HG03066 (cell line): ENCODE data around the gene GATM.
"Not testable (repeated sequence)": the region's sequence is repeated elsewhere in the genome, so short reads cannot be mapped to it uniquely, and the experiment has no call there.

Source experiments
- ATAC-seq: cut with Tn5 transposase; IDR thresholded peaks from one replicate; pipeline ENCODE4 v1.9.1; 2021; ENCODE audit warnings: low read depth; ENCODE audit not compliant: unreplicated experiment

Gene GATM

DNA sequence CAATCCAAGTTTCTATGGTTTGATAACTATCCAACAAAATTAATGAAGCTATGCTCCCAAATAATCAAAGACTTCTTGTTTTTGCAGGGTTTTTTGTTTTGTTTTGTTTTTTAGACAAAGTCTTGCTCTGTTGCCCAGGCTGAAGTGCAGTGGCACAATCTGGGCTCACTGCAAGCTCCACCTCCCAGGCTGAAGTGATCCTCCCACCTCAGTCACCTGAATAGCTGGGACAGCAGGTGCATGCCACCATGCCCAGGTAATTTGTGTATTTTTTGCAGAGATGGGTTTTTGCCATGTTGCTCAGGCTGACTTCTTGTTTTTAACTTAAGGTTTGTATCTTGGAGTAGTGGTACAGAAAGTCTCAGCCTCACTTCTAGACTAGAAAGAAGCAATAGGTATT is 11.0 kb upstream of the GATM start:
- no peak for ATAC-seq

DNA sequence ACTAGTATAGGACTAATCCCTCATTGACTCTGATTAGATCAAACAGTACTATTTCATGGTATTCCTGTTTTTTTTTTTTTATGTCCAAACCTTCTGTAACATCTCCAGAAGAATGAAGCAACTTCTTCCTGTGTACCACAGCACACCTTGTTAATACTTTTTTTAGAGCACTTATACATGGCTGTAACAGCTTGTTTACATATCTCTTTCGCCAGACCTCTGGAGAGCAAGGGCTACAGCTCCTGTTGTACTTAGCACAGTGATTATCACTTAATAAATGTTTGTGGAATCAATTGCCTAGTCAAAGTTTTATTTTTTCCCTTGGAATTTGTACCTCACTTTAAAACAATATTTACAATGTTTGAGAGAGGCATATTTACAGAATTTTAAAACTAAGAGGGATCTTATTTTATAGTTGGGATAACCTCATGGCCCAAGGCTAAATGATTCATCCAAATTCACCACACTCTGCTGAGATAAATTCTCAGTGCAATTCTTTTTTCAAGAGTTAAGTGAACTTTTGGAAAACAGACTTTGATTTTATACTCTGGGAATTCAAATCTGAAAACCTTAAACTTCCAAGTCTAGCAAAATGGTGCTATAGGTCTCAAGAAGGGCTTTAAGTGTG is 9.2 kb upstream of the GATM start:
- no peak for ATAC-seq

DNA sequence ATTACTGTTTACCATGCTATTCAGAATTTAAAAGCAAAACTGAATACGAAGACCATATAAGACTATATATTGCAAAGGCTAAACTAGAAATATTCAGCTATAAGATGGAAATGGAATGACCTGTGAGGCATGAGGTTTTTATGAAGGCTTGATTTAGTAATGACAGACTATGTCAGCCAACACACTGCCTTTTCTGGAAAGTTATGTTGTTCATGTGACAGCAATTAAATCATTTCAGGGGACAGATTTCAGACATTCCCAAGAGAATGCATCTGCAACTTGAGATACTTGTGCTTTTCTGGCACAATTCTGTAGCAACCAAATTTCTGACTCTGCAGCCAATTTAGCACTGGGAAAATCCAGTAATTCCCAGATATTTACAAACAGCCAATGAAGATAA is 8.6 kb upstream of the GATM start:
- ATAC-seq: no peak

DNA sequence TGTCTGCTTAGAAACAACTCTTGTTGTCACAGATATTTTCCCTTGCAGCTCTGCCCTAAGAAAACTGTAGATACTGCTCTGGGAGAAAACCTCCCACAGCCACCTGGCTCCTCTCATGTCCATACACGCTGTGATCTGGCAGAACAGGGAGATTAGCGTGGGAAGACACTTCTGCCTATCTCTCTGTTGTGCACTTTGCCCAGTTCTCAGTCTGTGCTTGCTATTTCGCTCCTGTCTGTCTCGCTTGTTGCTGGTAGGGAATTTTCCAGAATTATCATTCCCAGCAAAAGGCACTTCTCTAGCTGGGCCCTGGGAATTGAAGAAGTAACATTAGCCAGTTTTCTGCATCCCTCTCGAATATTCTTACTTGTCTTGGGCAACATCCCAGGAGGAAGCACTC is 8.1 kb upstream of the GATM start:
- ATAC-seq: no peak

DNA sequence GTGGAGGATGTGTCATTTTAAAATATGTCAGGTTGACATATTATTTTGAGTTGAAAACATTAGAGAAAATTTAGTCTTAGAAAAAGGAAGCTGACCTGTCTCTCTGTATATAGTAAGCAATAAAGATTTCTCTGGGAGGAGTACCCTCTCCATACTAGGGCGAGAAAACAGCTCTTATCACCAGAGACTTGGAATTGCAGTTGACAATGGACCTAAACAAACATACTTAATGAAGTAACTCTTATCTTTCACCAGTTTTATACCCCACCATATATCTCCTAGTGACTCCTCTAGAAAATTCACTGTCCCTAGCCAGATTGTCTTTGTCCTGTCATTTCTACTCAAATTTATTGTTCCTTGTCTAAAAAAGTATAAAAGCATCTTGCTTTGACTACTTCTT is 7.2 kb upstream of the GATM start:
- no peak for ATAC-seq

DNA sequence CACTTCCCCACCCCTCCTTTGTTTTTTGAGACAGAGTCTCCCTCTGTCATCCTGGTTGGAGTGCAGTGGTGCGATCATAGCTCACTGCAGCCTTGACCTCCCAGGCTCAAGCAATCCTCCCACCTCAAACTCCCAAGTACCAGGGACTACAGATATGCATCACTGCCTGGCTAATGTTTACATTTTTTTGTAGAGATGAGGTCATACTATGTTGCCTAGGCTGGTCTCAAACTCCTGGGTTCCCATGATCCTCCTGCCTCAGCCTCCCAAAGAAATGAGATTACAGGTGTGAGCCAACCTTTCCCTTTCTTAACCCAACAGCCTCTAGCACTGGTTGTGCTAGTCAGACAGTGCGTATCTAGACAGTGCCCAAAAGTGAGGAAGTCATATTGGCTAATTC is 6.4 kb upstream of the GATM start:
- ATAC-seq: no peak

DNA sequence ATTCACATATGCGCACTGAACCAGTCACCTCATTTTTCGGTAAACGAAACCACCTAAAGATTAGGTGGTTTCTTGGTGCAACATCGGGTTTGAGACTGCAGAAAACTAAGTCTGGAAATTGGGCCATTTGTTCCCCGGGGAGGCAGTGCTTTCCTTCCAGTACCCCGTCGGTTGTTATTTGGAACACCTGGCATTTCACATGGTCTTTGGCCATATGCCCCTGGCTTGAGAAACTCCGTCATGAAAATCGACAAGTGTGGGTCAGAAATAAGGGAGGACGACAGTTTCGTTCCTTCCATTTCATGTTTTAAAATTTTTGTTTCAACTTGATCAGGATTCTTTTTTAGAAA is 544 bp upstream of the GATM start:
- no peak for ATAC-seq

DNA sequence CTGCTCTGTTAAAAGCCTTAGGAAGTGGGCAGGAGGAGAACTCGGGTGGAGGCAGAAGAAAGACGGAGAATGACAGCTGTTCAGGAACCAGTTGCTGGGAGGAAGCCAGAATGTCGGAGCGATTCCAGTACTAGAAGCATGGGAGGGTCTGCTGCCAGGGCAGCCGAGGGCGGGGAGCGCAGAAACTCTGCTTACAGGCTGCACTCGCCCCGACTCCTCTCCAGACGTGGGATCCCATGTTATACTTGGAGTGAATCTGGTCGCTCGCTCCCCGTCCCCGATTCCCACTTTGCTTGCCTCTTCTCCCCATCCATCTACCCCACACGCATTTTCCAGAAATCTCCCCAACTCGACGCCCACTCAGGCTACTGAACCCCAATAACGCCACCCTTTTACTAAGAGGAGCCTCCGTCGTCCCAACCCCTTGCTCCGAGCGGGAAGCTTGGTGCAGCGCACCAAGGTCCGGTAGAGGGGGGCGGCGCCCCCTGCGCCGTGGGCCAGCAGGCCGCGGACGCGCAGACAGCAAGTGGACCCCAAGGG is 665 bp downstream of the GATM start:
- peak; percentile 20 for ATAC-seq

DNA sequence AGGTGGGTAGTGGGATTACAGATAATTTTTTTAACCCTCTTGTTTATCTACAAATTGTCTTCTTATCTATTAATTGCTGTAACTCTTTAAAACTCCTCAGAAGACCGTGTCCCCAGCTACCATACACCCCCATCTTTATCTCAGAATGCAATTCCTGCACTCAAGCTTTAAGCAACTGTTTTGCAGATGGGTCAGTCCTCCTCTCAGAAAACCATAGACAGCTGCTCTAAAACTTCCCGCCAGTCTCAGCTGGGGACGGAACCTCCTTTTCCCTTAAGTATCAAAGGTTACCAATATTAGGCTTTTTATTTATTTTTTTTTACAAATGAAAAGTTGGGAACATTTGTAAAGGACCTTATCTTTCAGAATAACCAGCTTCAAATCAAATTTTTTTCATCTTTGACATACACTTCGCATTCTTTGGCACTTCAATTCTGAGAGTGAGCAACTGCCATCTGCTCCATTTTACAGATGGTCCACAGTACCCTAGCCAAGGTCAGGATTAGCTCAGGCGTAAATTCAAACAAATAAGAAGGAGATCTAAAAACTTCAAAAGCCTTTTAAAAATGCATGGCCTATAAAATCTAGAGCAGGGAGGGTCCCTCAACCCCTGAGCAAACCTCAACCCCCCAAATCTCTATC is 1.3 kb downstream of the GATM start:
- ATAC-seq: no peak

DNA sequence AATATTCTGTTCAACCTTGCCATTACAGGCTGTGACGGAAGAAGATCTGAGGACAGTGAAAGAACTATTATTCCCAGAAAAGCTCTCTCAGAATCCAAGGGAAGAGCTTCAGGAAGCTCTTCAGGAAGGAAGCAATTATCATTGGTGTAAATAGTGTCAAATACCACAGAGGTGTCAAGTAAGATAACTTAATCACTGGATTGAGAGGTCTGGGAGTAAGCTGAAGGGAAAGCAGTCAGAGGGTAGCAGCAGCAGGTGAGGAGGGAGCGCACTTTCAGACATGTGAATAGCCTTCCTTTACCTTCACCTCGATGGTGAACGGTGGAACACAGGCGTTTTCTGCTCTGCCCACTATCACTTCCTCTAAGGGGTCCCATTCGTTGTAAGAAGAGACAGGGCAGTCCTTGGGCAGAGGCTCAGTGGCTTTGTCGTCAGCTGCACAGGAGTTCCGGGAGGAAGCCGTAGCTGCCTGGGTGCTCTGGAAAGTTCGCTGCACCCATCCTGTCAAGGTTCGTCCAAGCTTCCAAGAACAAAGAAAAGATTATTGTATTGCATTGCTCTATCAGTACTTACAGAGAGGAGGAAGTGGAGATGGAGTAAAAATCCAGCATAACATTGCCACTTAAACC is 1.9 kb downstream of the GATM start:
- no peak for ATAC-seq

DNA sequence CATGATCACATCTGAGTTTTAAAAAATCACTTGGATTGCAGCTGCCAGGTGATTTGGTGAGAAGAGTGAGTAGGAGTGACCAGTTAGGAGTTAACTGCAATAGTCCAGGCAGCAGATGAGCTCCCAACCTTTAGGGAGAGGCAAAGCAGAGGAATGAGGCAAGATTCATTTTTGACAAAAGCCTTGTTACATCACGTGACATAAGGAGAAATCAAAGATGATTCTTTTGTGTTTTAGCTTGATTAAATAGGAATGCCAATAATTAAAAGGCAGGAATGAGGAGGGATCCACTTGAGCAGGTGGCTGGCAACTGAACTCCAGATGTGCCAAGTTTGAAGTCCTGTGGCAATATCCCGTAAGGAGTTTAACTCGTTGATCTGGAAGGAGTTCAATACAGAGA is 2.5 kb downstream of the GATM start:
- ATAC-seq: no peak

DNA sequence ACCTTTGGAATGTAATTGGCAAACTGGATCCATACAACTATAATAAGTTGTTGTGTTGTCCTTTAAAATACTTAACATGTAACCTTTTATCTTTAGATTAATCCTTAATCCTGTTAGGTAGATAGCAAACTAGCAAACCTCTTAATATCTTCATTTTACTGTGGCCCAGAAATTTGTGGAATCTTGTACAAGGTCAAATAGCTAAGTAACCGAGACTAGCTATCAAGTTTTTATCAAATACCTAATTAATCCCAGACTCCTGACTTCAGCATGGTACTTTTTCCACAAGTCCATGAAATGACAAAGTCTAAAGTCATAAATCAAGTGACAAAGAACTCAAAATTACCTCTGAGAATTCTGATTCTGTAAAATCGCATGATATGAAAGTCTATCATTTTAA is 4.4 kb downstream of the GATM start:
- ATAC-seq: no peak

DNA sequence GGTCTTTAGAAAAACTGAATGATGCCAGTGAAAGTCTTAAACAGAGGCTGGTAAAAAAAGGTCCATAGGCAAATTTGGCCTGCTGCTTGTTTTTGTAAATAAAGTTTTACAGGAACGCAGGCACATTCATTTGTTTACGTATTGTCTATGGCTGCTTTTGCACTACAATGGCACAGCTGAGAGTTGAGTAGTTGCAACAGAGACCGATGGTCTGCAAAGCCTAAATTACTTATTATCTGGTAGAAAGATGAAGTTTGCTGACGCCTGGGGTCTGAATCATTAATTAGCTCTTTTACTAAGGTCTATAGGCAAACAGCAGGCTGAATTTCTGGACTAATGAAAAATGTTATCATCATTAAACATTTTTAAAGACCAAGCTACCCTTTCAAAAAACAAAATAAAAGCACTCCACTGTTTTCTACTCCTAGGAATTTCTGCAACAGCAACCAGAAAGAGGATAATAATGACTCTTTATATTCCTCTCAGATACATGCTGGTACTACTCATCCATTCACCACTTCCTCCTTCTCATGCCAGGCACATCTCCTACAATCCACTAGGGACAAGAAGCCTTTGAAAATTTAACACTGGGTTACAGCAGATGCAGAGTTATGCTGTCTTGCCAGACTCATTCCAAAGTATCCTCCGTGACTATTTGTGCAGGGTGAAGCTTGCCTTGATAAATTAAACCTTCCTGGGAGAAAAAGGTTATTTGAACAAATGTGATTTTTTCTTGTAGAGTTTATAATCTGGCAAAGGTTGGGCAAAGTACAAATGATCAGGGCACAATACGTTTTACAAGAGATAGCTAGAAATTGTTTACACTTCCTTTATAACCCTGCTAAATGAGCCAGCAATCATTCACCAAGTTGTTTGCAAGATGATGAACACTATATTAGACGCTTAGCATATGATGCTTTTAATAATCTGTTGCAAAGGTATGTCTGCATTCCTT is 6.0 kb downstream of the GATM start:
- ATAC-seq: no peak

DNA sequence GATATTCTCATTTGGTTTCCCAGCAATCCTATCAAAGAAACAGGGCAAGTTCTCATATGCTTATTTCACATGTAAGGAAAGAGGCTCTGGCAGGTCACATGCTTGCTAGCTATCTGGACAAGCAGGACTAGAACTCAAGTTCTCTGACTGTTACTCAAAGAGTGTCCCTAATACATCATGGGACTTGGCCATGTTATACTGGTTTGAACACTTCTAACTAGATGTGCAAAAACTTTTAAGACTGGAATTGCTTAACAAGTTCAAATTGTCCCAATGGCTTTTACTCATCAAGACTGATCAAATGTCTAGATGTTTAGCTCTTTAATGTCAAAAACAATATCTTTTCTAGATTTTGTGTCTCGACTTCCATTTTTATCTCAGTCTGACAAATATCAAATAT is 6.8 kb downstream of the GATM start:
- ATAC-seq: no peak

DNA sequence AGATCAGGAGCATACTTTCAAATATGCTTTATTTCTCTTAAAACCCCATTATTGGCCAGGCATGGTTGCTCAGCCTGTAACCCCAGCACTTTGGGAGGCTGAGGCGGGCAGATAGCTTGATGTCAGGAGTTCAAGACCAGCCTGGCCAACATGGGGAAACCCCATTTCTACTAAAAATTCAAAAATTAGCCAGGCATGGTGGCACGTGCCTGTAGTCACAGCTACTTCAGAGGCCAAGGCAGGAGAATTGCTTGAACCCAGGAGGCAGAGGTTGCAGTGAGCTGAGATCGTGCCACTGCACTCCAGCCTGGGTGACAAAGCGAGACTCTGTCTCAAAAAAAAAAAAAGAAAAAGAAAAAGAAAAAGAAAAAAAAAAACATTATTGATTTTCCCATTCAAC is 8.3 kb downstream of the GATM start:
- ATAC-seq: not testable (repeated sequence)

DNA sequence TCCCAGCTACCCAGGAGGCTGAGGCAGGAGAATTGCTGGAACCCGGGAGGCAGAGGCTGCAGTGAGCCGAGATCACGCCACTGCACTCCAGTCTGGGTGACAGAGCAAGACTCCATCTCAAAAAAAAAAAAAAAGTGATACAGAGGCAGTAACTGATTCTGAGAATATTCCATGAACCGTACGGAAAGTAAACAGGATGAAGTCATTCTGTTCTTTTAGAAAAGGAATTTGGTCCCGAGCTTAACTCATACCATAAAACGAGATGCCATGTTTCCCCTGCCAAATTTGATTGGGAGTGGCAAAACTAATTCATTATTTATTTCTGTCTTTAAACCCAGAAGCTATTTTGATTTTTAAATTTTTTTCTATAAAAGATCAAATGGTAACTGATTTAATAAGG is 11.1 kb downstream of the GATM start:
- ATAC-seq: not testable (repeated sequence)

DNA sequence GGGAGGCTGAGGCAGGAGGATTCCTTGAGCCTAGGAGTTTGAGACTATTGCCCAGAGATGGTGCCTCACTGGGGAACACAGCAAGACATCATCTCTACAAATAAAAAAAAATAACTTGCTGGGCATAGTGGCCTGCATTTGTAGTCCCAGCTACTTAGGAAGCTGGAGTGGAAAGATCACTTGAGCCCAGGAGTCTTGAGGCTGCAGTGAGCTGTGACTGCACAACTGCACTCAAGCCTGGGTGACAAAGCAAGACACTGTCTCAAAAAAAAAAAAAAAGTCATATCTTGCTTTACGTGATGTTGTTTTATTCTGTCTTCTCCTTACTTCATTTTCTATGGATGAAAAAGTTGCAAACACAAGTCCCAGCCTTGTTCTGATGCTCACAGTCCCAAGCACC is 14.1 kb downstream of the GATM start:
- no peak for ATAC-seq

DNA sequence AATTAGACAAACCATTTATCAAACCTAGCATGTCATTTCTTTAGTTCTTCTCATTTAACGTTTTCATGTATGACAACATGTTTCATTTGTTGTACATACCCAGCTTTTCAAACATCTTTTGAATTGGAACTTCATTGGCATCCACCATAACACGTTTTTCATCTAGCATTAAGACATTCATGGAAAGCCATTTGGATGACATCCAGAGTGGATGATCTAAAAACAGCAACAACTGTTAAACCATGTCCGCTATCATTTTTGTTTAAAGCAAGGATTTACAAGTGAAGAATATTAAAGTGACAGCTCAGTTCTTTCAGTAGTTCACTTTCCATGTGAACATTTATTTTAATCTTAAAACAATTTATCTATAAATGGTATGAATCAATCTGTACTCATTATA is 14.5 kb downstream of the GATM start:
- no peak for ATAC-seq

DNA sequence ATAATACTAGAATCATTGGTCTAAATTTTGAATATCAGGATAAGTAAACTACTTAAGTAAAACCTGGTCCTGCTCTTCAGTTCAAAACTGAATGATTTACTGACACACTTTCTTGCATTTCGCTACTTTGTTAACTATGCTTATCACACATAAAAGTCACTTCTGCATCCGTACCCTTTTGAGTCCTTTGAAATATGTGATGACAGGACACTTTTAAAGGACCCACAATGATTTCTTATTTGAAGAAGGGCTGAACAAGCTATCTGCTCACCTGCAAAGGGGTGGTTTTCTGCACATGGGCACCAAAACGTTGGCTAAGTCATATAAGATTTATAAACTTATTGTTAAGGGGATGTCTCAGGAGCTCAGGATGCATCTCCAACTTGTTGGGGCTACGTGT is 15.0 kb downstream of the GATM start:
- no peak for ATAC-seq

DNA sequence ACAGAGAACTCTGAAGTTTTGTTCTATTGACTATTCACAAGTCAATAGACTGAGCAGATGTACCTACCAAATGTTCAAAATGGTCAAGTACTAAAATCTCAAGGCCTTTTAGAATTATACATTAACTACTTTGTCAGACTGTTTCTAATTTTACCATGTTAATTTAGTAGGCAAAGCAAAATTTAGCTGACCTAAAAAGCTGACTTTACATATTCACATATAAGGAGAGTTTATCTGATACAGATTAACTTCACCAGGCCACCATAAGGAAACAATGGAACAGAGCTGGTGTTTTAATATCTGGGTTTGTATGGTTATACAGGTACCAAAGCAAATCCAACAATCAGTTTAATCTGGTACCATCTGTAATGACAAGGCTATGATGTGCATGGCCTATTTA is 15.9 kb downstream of the GATM start:
- ATAC-seq: no peak

DNA sequence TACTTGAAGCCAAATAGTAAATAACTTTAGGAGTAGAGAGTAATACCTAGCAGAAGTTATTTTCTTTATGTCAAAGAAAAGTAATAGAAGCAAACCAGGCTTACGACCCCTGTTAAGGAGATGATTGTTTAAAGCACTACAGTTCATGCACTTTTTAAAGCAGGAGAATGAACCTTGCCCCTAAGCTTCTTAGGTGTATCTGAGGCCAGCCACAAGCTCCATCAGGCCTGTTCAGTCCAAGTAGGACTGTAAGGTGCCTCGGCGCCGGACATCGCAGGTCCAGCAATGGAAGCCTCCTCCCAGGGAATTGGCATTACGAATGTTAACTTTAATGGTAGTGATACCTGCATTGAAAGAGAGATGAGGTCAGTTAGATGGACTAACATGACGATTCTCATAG is 16.5 kb downstream of the GATM start:
- ATAC-seq: no peak
